HG02938 (cell line): ENCODE results near the gene ITGA7.

ENCODE experiments used
- ATAC-seq: cut with Tn5 transposase; IDR thresholded peaks from one replicate; pipeline ENCODE4 v1.9.1; 2021; ENCODE audit warnings: mild to moderate bottlenecking, moderate library complexity; ENCODE audit not compliant: unreplicated experiment

ITGA7 gene

DNA sequence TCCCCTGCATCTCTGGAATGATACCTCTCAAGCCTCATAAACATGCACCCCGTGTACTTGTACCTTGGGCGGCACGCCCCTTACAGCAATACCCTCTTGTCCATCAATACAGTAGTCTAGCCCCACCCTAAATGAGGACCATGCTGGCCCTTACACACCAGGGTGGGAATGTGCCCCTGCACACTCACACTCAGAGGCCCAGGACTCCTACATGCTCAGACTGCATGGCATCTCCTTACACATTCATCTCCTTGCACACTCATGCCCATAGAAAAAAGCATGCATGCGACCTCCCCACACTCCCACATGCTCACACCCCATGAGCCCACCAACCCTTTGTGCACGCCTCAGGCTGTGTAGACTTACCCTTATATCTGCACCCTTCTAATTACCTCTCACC, 22.0 kb downstream of the ITGA7 start:
- ATAC-seq: no peak

DNA sequence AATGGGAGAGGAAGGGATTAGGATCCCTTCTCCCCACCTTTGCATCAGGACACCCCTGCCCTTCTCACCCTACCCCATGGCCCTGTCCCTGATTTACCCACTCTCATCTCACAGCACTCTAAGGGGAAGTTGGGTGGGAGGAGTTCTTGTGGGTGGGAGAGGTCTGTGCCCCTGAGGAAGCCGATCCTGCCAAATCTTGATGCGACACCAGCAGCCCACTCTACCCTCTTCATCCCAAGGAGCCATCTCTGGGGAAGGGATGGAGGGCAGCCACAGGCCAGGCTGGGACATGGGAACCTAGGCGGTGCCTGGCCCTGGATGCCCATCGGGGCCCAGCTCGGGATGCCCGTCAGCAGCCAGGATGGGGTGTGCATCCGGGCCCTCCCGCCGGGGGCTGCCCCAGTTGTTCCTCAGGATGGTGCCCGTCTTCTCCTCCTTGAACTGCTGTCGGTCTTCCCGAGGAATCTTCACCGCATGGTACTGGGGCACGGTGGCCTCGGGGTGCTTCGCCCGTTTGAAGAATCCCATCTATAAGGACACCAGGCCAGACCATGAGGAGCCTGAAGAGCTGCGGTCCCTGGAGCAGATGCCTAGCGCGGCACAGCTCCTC, 22.8 kb downstream of the ITGA7 start:
- ATAC-seq: no peak

- ATAC-seq: no peak
Observed at GRCh38 chr12:55683676-55684075, 24.0 kb downstream of the ITGA7 start.

- no peak for ATAC-seq
Observed at GRCh38 chr12:55682087-55682796, 25.5 kb downstream of the ITGA7 start.

DNA sequence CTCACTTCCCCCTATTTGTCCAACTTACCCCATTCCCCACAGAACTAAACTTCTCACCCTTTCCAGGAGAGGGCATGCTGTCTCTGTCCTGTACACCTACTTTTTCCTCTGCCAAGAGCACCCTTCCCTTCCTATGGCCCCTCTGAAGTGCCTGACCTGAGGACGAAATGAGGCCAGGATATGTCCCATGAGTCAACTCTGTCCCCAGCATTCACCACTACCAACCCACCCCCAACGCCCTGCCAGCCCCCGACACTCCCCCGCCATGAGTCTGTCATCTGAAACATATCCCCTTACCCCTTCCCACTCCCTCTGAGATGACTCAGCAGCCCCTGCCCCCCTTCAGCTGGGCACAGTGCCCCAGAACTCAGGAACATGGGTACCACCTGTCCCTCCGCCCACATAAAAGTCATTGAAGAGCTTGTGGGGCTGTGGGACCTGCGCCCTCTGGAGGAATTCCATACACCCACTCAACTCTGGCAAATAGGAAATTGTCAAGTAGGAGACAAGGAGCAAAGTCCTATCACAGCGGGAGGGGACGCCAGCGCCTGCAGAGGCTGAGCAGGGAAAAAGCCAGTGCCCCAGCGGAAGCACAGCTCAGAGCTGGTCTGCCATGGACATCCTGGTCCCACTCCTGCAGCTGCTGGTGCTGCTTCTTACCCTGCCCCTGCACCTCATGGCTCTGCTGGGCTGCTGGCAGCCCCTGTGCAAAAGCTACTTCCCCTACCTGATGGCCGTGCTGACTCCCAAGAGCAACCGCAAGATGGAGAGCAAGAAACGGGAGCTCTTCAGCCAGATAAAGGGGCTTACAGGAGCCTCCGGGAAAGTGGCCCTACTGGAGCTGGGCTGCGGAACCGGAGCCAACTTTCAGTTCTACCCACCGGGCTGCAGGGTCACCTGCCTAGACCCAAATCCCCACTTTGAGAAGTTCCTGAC, 26.3 kb downstream of the ITGA7 start:
- no peak for ATAC-seq

DNA sequence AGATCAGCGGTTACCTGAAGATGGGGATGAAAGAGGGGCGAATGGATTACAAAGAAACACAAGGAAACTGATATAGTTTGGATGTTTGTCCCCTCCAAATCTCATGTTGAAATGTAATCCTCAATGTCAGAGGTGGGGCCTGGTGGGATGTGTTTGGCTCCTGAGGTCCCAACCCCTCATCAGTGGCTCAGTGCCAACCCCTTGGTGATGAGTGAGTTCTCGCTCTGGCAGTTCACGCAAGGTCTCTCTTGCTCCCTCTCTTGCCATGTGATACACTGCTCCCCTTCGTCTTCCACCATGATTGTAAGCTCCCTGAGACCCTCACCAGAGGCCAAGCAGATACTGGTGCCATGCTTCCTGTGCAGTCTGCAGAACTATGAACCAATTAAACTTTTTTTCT, 28.0 kb downstream of the ITGA7 start:
- no peak for ATAC-seq

- no peak for ATAC-seq
Observed at GRCh38 chr12:55676707-55677106, 31.0 kb downstream of the ITGA7 start.

DNA sequence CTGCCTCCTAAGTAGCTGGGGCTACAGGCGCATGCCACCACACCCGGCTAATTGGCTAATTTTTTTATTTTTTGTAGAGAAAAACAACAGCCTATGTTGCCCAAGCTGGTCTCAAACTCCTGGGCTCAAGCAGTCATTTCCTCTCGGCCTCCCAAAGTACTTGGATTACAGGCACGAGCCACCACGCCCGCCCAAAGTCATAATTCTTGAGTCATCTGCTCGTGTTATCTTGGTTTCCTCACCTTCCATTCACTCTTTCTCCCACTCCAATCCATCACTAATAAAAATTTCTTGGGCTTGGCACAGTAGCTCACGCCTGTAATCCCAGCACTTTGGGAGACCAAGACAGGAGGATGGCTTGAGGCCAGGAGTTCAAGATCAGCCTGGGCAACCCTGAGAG, 32.0 kb downstream of the ITGA7 start:
- ATAC-seq: no peak

DNA sequence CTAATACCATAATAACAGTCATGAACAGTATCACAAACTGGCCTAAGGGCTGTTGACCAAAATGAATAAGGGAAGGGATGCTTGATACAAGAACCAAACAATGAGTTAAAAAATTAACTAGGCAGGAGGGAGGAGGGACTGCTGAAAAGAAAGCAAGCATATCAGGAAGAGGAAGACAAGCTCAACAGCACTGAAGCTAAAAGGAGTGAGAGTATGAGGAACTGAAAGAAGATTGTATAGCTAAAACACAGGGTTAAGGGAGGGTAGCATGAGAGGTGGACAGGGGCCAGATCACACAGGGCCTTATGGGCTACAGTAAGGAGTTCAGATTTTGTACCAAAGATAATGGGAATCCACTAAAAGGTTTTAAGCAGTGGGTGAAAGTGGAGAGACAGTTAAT, 34.1 kb downstream of the ITGA7 start:
- ATAC-seq: peak; percentile 98

- no peak for ATAC-seq
Observed at GRCh38 chr12:55671746-55672145, 36.0 kb downstream of the ITGA7 start.

DNA sequence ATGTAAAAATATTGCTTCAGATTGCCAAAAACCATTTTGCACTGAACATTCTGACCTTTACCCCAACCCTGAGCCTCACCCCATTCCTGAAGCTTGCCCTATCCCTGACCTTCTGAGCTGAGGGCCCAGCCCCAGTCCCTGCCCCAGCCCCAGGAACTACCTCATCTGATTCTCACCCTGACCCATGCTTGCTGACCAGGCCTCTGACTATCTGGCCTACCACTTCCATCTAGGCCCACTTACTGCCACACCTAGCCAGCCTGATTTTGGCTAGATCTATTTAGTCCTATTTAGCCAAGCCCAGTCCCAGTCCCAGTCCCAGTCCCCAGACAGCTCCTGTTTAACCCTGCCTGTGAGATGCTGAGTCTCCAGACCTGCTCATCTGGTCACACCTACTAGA, 37.4 kb downstream of the ITGA7 start:
- no peak for ATAC-seq

DNA sequence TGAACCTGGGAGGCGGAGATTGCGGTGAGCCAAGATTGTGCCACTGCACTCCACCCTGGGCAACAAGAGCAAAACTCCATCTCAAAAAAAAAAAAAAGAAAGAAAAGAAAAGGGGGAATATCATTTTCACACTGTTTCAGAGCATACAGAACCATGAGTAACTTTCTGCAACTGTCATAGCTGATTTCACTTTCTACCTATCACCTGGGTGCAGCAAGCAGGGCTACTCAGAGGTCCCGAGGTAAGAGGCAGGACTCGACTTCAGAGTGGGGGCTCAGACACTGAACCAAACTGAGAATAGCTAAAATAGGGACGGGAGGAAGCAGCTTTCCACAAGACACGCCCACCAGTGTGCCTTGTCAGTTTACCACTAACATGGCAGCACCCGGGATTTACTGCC, 41.2 kb downstream of the ITGA7 start:
- ATAC-seq: no peak

GRCh38 chr12:55664826-55665225, 42.9 kb downstream of the ITGA7 start:
- no peak for ATAC-seq

DNA sequence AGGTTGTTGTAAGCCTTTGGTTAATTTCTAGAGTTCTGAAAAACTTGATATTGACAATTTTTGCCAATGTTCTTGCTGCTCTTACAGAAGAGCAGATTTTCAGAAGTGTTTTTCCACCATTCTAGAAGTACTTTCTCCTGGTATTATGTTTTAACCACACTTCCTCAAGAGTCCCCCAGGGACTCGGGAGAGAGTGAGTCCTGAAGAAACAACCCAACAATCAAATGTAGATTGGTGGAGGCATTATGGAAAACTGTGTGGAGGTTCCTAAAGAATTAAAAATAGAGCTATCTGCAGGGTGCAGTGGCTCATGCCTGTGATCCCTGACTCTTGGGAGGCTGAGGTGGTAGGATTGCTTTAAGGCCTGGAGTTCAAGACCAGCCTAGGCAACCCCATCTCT, 44.3 kb downstream of the ITGA7 start:
- no peak for ATAC-seq

GRCh38 chr12:55659486-55660385, 48.0 kb downstream of the ITGA7 start:
- ATAC-seq: no peak

- ATAC-seq: no peak
Observed at GRCh38 chr12:55658635-55659391, 48.9 kb downstream of the ITGA7 start.

DNA sequence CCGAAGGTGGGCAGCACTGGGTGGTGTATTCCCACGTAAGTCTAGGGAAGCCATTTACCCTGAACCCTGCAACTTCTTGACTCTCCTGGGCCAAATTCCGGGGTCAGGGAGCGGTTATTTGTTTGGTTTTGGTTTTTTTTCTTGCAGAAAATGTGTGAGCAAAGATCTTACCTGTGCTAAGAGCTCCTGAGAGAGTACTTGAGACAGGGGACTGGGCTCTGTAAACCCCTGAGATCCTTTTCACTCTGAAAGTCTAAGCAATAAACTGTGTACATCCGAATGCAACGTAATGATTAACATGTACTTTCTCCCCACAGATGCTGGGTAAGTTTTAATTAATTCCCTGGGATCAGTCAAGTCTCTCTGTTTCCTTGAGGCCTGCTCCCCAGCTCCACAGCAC, 49.5 kb downstream of the ITGA7 start:
- ATAC-seq: no peak

- ATAC-seq: no peak
Observed at GRCh38 chr12:55657212-55657611, 50.5 kb downstream of the ITGA7 start.

- no peak for ATAC-seq
Observed at GRCh38 chr12:55654511-55655214, 53.0 kb downstream of the ITGA7 start.
